ENCODE data around the gene MS4A3. TPM values are rescaled to one million over a fixed set of nuclear protein-coding genes. Genes with fewer than 3 reads are reported as not detected.
"Not testable (repeated sequence)": the region's sequence is repeated elsewhere in the genome, so short reads cannot be mapped to it uniquely, and the experiment has no call there.

Gene MS4A3
- total RNA-seq, 1 donor from 2014 or later = not detected

DNA sequence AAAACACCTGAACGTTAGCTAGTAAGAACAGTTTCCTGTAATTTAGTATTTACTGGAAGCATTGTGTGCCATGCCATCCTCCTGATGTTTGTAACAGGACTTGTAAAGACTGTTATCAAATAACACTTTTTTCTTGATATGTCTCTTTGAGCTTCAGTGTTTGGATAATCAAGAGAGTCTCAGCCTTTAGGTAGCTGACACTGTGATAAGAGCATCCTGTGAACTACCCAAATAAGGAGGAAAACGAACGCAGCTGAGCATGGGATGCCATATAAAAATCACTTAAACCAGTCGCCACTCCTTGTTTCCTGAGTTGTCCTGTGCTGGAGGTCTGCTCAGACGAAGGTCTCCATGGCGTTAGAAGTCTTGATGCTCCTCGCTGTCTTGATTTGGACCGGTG, 16.4 kb upstream of the MS4A3 start, which contains the start of gene OOSP2:
Gene OOSP2 (plus strand): TSS at position 301 of the 400 bp plus-strand sequence. CDS start 51 bp downstream, at position 352.
- TF ChIP-seq POLR2AphosphoS5 (IDR thresholded peaks at IDR 0.05; ENCODE audit: insufficient read depth in 1 of 2, low read depth in 1 of 2) = no peak
- TF ChIP-seq, protein P1, sequence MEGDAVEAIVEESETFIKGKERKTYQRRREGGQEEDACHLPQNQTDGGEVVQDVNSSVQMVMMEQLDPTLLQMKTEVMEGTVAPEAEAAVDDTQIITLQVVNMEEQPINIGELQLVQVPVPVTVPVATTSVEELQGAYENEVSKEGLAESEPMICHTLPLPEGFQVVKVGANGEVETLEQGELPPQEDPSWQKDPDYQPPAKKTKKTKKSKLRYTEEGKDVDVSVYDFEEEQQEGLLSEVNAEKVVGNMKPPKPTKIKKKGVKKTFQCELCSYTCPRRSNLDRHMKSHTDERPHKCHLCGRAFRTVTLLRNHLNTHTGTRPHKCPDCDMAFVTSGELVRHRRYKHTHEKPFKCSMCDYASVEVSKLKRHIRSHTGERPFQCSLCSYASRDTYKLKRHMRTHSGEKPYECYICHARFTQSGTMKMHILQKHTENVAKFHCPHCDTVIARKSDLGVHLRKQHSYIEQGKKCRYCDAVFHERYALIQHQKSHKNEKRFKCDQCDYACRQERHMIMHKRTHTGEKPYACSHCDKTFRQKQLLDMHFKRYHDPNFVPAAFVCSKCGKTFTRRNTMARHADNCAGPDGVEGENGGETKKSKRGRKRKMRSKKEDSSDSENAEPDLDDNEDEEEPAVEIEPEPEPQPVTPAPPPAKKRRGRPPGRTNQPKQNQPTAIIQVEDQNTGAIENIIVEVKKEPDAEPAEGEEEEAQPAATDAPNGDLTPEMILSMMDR (IDR thresholded peaks at IDR 0.05) = no peak
- intact Hi-C loops (cut with DNase I) = no loop called here

DNA sequence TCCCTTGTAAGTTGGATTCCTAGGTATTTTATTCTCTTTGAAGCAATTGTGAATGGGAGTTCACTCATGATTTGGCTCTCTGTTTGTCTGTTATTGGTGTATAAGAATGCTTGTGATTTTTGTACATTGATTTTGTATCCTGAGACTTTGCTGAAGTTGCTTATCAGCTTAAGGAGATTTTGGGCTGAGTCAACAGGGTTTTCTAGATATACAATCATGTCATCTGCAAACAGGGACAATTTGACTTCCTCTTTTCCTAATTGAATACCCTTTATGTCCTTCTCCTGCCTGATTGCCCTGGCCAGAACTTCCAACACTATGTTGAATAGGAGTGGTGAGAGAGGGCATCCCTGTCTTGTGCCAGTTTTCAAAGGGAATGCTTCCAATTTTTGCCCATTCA, 6.0 kb upstream of the MS4A3 start:
- DNase-seq (ENCODE audit: extremely low spot score in 2 of 2); H3K9me3 ChIP-seq; H3K27ac ChIP-seq; H3K36me3 ChIP-seq; H3K27me3 ChIP-seq; H3K4me1 ChIP-seq; H3K4me3 ChIP-seq; intact Hi-C loops (cut with DNase I): not testable (repeated sequence)

More for the DNA sequence above, 16.4 kb upstream of the MS4A3 start, which contains the start of gene OOSP2:
- no peak for DNase-seq (ENCODE audit: extremely low spot score in 2 of 2)
- H3K4me3 ChIP-seq = no peak within 1 kb of the TSS
- no peaks in the 10 kb centered on the region for H3K9me3 ChIP-seq
- H3K4me1 ChIP-seq = no peaks in the 10 kb centered on the region
- H3K36me3 ChIP-seq = no peaks in the 10 kb centered on the region
- no peak within 1 kb of the TSS for H3K27ac ChIP-seq
- H3K27me3 ChIP-seq = no peaks in the 10 kb centered on the region

DNA sequence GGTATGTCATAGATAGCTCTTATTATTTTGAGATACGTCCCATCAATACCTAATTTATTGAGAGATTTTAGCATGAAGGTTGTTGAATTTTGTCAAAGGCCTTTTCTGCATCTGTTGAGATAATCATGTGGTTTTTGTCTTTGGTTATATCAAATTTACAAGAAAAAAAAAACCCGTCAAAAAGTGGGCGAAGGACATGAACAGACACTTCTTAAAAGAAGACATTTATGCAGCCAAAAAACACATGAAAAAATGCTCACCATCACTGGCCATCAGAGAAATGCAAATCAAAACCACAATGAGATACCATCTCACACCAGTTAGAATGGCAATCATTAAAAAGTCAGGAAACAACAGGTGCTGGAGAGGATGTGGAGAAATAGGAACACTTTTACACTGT, 5.6 kb upstream of the MS4A3 start:
- H3K4me1 ChIP-seq; H3K36me3 ChIP-seq; H3K27me3 ChIP-seq; H3K4me3 ChIP-seq; H3K27ac ChIP-seq; DNase-seq (ENCODE audit: extremely low spot score in 2 of 2); H3K9me3 ChIP-seq; intact Hi-C loops (cut with DNase I): not testable (repeated sequence)

DNA sequence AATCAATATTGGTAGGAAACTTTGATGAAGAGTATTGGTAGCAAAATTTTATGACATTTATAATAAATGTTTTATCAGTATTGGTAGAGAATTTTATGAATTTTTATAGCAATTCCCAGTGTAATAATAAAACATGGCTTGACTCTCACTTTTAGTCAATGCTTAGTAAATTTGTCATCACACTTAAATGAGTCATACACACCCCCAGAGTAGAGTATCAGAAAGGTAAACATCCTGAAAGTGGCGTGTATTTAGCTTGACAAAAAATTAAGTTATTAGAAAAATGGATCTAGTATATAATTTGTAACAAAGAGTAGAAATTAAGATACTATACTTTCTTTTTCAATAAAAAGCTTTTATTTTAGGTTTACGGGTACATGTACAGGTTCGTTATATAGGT, 2.6 kb downstream of the MS4A3 start:
- H3K27ac ChIP-seq = no peak overlapping the region
- TF ChIP-seq POLR2A (IDR thresholded peaks at IDR 0.05) (no peak), POLR2AphosphoS5 (IDR thresholded peaks at IDR 0.05; ENCODE audit: insufficient read depth in 1 of 2, low read depth in 1 of 2) (no peak)
- TF ChIP-seq, protein P1 (IDR thresholded peaks at IDR 0.05) = no peak
- intact Hi-C loops (cut with DNase I) = no loop called here

DNA sequence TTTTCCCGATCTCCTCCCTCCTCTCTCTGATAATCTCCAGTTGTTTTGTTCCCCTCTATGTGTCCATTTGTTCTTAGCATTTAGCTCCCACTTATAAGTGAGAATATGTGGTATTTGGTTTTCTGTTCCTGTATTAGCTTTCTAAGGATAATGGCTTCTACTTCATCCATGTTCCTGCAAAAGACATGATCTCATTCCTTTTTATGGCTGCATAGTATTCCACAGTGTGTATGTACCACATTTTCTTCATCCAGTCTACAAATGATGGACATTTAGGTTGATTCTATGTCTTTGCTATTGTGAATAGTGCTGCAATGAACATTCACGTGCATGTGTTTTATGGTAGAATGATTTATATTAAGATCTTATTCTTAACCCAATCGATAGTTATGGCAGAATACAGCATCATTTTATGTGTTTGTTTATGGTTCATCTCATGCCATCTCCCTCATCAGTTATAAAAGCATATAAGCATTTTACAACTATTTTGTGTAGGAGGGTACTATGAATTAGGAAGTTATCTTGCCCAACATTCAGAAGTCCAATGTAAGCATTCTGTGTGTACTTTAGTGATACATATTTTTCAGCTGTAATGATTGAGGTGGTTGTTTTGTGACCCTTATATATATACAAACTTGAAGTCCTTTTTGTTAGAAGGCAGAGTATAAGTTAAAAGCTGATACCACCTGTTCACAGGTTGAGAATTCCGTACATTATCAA, 3.2 kb downstream of the MS4A3 start:
- no peak for DNase-seq (ENCODE audit: extremely low spot score in 2 of 2)
- no peak for TF ChIP-seq POLR2A (IDR thresholded peaks at IDR 0.05)
- no peak for TF ChIP-seq POLR2AphosphoS5 (IDR thresholded peaks at IDR 0.05; ENCODE audit: insufficient read depth in 1 of 2, low read depth in 1 of 2)
- TF ChIP-seq, protein P1 (IDR thresholded peaks at IDR 0.05) = no peak
- intact Hi-C loops (cut with DNase I) = no loop called here
- H3K27ac ChIP-seq = no peak overlapping the region
- no peak overlapping the region for H3K4me3 ChIP-seq
- no peaks in the 10 kb centered on the region for H3K36me3 ChIP-seq
- H3K4me1 ChIP-seq = no peaks in the 10 kb centered on the region
- no peaks in the 10 kb centered on the region for H3K27me3 ChIP-seq
- H3K9me3 ChIP-seq = no peaks in the 10 kb centered on the region

More for the DNA sequence above, 2.6 kb downstream of the MS4A3 start:
- H3K9me3 ChIP-seq = no peaks in the 10 kb centered on the region
- H3K4me3 ChIP-seq = no peak overlapping the region
- no peaks in the 10 kb centered on the region for H3K27me3 ChIP-seq
- H3K36me3 ChIP-seq = no peaks in the 10 kb centered on the region
- no peak for DNase-seq (ENCODE audit: extremely low spot score in 2 of 2)
- H3K4me1 ChIP-seq = no peaks in the 10 kb centered on the region

DNA sequence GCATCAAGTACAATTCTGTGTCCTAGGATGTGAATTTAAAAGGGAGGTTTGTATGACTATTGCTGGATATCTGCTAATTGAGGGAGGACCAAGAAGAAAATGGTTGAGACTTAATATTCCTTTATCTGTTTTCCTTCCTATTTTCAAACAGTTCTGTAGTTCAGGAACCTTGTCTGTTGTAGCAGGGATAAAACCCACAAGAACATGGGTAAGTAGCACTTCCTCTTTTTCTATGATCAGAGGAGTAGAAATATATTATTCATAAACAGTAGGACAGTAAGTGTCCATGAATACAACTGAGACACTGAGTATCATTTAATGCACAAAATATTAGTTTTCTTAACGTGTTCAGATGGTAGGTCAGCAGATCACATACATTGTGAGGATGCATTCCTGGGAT, 7.6 kb downstream of the MS4A3 start:
- DNase-seq (ENCODE audit: extremely low spot score in 2 of 2) = no peak
- Histone ChIP-seq H3K4me1 (no peaks in the 10 kb centered on the region), H3K27me3 (no peaks in the 10 kb centered on the region), H3K27ac (no peak overlapping the region), H3K9me3 (no peaks in the 10 kb centered on the region), H3K36me3 (no peaks in the 10 kb centered on the region), H3K4me3 (no peak overlapping the region)
- TF ChIP-seq, protein P1 (IDR thresholded peaks at IDR 0.05) = no peak
- TF ChIP-seq POLR2AphosphoS5 (IDR thresholded peaks at IDR 0.05; ENCODE audit: insufficient read depth in 1 of 2, low read depth in 1 of 2) = no peak
- no peak for TF ChIP-seq POLR2A (IDR thresholded peaks at IDR 0.05)
- intact Hi-C loops (cut with DNase I) = no loop called here

All from vagina (tissue), 2 donors.